GM12892 (cell line): Measurements from ENCODE around the gene METTL25.

ENCODE experiments used
- POLR2A ChIP-seq: IDR thresholded peaks from 2 replicates; pipeline ENCODE4 v1.6.1; 2011; ENCODE audit warnings: low read depth, low read length, control low read depth
- TAF1 ChIP-seq: IDR thresholded peaks from 2 replicates; pipeline ENCODE4 v1.6.1; 2011; ENCODE audit warnings: low read depth, mild to moderate bottlenecking, control low read depth, low read length, borderline replicate concordance

DNA sequence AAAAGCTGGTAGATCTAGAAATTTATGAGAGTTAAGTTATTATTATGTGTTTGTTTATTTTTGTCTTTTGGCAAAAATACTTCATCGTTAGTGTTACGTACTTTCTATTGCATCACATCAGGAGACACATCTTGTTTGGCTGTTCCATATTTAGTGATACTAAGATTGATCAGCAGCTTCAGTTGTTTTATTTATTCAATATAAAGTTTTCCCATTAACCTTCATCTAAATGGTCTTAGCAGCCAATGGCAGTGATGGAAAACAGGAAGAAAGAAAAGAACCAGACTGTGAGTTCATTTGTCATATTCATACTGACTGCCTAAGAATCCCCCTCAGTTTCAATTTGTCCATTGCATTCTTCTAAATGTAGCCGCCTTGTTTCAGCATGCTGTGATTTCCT, 122.3 kb downstream of the METTL25 start:
- no peak for TF ChIP-seq POLR2A
- TF ChIP-seq TAF1, result no peak
